Stomach (tissue), 9 donors: ENCODE results near the gene OR10G3. TPM values are rescaled to one million over a fixed set of nuclear protein-coding genes. Genes with fewer than 3 reads are reported as not detected.

Source experiments
- DNase-seq, 2 donors: peaks; one replicate each; pipeline versions ENCODE4 v3.0.0 to v3.0.0-alpha.2; 2013 to 2019
- H3K27ac ChIP-seq, 5 donors: fragments of 200-600 bp in 4 of 5; sonication (generic) in 4 of 5; one replicate each; pipeline ENCODE4 v1.5.1; 2013 to 2019; ENCODE audit warnings: mild to moderate bottlenecking in 1 of 5, moderate library complexity in 1 of 5
- H3K27me3 ChIP-seq, 3 donors: fragments of 200-600 bp; sonication (generic); one replicate each; pipeline ENCODE4 v1.5.1; 2017 to 2019; ENCODE audit warnings: mixed run types in 1 of 3
- H3K36me3 ChIP-seq, 4 donors: fragments of 200-600 bp; sonication (generic); 1 replicate in 3 of 4; 2 replicates in 1 of 4; pipeline ENCODE4 v1.5.1; 2016 to 2019
- H3K4me1 ChIP-seq, 4 donors: fragments of 200-600 bp; sonication (generic); one replicate each; pipeline ENCODE4 v1.5.1; 2016 to 2019
- H3K4me3 ChIP-seq, 4 donors: fragments of 200-600 bp; sonication (generic) in 3 of 4; one replicate each; pipeline ENCODE4 v1.5.1; 2016 to 2019; ENCODE audit warnings: mild to moderate bottlenecking in 1 of 4
- H3K9me3 ChIP-seq, 4 donors: fragments of 200-600 bp; sonication (generic); one replicate each; pipeline ENCODE4 v1.5.1; 2016 to 2019
- CTCF ChIP-seq, 7 experiments: fragments of 450-650 bp in 4 of 7; fragments of 200-600 bp in 3 of 7; sonication (generic) in 3 of 7; IDR thresholded peaks; one replicate each; pipeline ENCODE4 v1.5.1; 2016 to 2019; ENCODE audit warnings: antibody characterized with exemption in 7 of 7, control low read depth in 2 of 7, mild to moderate bottlenecking in 1 of 7
- EP300 ChIP-seq: sonication (generic); formaldehyde crosslinking; IDR thresholded peaks from one replicate; pipeline ENCODE4 v1.6.1; 2017; ENCODE audit warnings: antibody characterized with exemption
- POLR2A ChIP-seq, 4 donors: fragments of 450-650 bp; IDR thresholded peaks; one replicate each; pipeline ENCODE4 v1.6.1; 2016; ENCODE audit warnings: antibody characterized with exemption in 4 of 4, control low read depth in 2 of 4, mild to moderate bottlenecking in 1 of 4, moderate library complexity in 1 of 4
- POLR2AphosphoS5 ChIP-seq, 3 donors: sonication (generic); formaldehyde crosslinking; IDR thresholded peaks; one replicate each; pipeline ENCODE4 v1.6.1; 2016; ENCODE audit warnings: antibody characterized with exemption in 3 of 3
- WGBS, 5 donors: extraction: QIAGEN DNeasy Blood & Tissue Kit in 3 of 5; methylation state at CpG; one replicate each; pipeline versions ENCODE4 v1.1.5 to v1.1.7; 2013 to 2018; 5-methylcytosine and 5-hydroxymethylcytosine counted together
- intact Hi-C: fragments of 100-400 bp; cut with DNase I; formaldehyde crosslinking; loops from one replicate; pipeline ENCODE4 v1.15.1; 2023; ENCODE audit warnings: low total_unique reads
- polyA plus RNA-seq, 3 donors: library from polyadenylated mRNA; stranded (reverse); fragments of 200-250 nt; gene quantifications; one replicate each; pipeline ENCODE4 v1.2.3, GENCODE V29; 2013
- total RNA-seq, 5 donors: library from RNA; depleted of rRNA; stranded (reverse); fragments of >200 nt; gene quantifications; one replicate each; pipeline versions ENCODE4 v1.1.0 to v1.2.3, GENCODE V29; 2014 to 2016
- donor health status: healthy with polysubstance abuse.
- donor health status: Bipolar disorder and iron deficiency.
- donor health status: healthy.

OR10G3 gene
- total and polyA plus RNA-seq, 8 donors: not detected

DNA sequence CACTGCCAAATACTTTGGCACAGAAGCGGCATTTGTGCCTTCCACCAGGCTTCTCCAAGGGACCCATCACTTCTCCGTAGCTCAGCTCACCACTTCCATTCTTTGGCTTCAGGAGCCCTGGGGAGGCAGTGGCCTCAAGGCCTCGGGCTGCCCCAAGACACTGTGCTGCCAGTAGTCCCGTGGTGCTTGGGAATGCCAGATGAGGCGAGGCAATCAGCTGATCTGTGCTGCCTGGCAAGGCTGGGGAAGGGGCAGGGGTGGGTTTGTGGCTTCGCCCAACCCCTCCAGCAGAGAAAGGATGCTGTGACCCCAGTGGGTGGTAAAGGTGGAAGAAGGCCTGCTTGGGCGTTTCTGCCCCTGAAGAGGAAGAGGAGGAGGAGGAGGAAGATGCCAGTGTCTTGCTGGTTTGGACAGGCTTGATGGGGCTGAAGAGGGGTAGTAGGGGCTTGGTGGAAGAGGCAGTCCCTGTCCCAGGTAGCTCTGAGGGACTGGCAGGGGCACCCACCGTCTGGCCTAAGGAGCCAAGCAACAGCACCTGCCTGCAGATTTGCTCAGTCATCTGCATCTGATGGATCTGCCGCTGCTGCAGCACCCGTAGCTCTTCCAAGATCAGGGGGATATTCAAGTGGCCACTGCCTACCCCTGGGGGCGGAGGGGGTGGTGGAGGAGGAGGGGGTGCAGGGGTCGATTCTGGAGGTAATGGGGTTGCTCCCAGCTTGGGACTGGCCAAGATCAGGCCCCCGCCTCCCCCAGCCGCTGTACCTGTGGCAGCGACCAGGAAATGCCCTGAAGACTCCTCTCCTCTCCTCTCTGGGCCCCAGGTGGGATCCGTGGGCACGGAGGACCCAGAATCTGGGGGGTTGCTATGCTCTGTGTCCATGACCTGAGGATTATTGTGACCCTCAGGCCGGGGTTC is 55.0 kb downstream of the OR10G3 start:
- peaks cover 0 to 23% (median 0%) of the 10 kb centered on the region in 4 donors for H3K36me3 ChIP-seq
- peak in 1 of 2 donors; percentile 21 for DNase-seq
- H3K27ac ChIP-seq: peak overlapping the region in 4 of 5 donors; percentile 73 to 83 (median 78)
- peak overlapping the region; percentile 67 to 93 (median 84) for H3K4me3 ChIP-seq
- no peaks in the 10 kb centered on the region for H3K9me3 ChIP-seq
- H3K27me3 ChIP-seq: no peaks in the 10 kb centered on the region
- H3K4me1 ChIP-seq: peaks cover 0 to 26% (median 21%) of the 10 kb centered on the region in 4 donors
- 74 to 88% (median 84%) methylated on average over 14 to 18 of the region's 18 CpGs for WGBS, 5 donors
- intact Hi-C loops: no loop called here
- TF ChIP-seq CTCF (IDR thresholded peaks at IDR 0.05) (no peak), POLR2A (IDR thresholded peaks at IDR 0.05) (no peak), EP300 (no peak), POLR2AphosphoS5 (IDR thresholded peaks at IDR 0.05) (no peak)

GRCh38 chr14:21523203-21523602 is 56.7 kb downstream of the OR10G3 start:
- 75 to 91% (median 88%) methylated on average over 6 to 7 of the region's 7 CpGs for WGBS, 5 donors
- TF ChIP-seq POLR2A (IDR thresholded peaks at IDR 0.05) (no peak), CTCF (IDR thresholded peaks at IDR 0.05) (no peak), POLR2AphosphoS5 (IDR thresholded peaks at IDR 0.05) (no peak), EP300 (no peak)
- Histone ChIP-seq H3K27me3 (no peaks in the 10 kb centered on the region), H3K9me3 (no peaks in the 10 kb centered on the region), H3K4me3 (no peak overlapping the region), H3K4me1 (peaks cover 0 to 26% (median 21%) of the 10 kb centered on the region in 4 donors), H3K36me3 (peaks cover 0 to 23% (median 0%) of the 10 kb centered on the region in 4 donors), H3K27ac (no peak overlapping the region)
- intact Hi-C loops: no loop called here
- no peak for DNase-seq

GRCh38 chr14:21521501-21521900 is 58.4 kb downstream of the OR10G3 start:
- Histone ChIP-seq H3K36me3 (peaks cover 0 to 23% (median 0%) of the 10 kb centered on the region in 4 donors), H3K27me3 (no peaks in the 10 kb centered on the region), H3K9me3 (no peaks in the 10 kb centered on the region), H3K4me1 (peaks cover 0 to 17% (median 13%) of the 10 kb centered on the region in 4 donors), H3K27ac (no peak overlapping the region), H3K4me3 (no peak overlapping the region)
- TF ChIP-seq POLR2AphosphoS5 (IDR thresholded peaks at IDR 0.05) (no peak), POLR2A (IDR thresholded peaks at IDR 0.05) (no peak), EP300 (no peak), CTCF (IDR thresholded peaks at IDR 0.05) (no peak)
- 67 to 87% (median 74%) methylated on average over 2 of the region's 2 CpGs for WGBS, 5 donors
- no peak for DNase-seq
- intact Hi-C loops: no loop called here

DNA sequence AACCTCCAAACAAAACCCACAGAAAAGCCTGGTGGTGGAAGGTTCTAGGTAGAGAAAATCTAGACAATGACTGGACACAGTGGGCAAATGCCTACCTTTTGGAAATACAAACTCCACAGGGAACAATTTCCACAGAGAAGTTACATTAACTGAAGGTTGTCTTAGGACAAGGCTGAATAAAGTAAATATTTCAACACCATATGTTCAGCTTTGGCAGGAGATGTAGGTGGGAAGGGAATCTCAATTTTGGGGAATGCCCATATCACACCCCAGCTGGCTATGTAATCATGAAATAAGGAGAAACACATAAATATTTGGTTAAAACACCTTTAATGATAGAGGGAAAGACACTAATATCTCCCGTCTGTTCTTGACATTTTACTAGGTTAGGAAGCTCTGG is 59.1 kb downstream of the OR10G3 start:
- DNase-seq: no peak
- intact Hi-C loops: no loop called here
- peaks cover 0 to 23% (median 0%) of the 10 kb centered on the region in 4 donors for H3K36me3 ChIP-seq
- H3K27ac ChIP-seq: no peak overlapping the region
- TF ChIP-seq POLR2AphosphoS5 (IDR thresholded peaks at IDR 0.05) (no peak), CTCF (IDR thresholded peaks at IDR 0.05) (no peak), EP300 (no peak), POLR2A (IDR thresholded peaks at IDR 0.05) (no peak)
- H3K9me3 ChIP-seq: no peaks in the 10 kb centered on the region
- WGBS, 5 donors: 57 to 88% (median 72%) methylated on average over 1 of the region's 1 CpG
- H3K4me1 ChIP-seq: peaks cover 0 to 12% (median 8%) of the 10 kb centered on the region in 4 donors
- no peaks in the 10 kb centered on the region for H3K27me3 ChIP-seq
- H3K4me3 ChIP-seq: no peak overlapping the region
